ENCODE measurements around the gene PPP1R18. TPM values are rescaled to one million over a fixed set of nuclear protein-coding genes. Genes with fewer than 3 reads are reported as not detected.
"Not testable (repeated sequence)": the region's sequence is repeated elsewhere in the genome, so short reads cannot be mapped to it uniquely, and the experiment has no call there.

Gene PPP1R18, protein sequence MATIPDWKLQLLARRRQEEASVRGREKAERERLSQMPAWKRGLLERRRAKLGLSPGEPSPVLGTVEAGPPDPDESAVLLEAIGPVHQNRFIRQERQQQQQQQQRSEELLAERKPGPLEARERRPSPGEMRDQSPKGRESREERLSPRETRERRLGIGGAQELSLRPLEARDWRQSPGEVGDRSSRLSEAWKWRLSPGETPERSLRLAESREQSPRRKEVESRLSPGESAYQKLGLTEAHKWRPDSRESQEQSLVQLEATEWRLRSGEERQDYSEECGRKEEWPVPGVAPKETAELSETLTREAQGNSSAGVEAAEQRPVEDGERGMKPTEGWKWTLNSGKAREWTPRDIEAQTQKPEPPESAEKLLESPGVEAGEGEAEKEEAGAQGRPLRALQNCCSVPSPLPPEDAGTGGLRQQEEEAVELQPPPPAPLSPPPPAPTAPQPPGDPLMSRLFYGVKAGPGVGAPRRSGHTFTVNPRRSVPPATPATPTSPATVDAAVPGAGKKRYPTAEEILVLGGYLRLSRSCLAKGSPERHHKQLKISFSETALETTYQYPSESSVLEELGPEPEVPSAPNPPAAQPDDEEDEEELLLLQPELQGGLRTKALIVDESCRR
- total RNA-seq = 44.0 TPM

DNA sequence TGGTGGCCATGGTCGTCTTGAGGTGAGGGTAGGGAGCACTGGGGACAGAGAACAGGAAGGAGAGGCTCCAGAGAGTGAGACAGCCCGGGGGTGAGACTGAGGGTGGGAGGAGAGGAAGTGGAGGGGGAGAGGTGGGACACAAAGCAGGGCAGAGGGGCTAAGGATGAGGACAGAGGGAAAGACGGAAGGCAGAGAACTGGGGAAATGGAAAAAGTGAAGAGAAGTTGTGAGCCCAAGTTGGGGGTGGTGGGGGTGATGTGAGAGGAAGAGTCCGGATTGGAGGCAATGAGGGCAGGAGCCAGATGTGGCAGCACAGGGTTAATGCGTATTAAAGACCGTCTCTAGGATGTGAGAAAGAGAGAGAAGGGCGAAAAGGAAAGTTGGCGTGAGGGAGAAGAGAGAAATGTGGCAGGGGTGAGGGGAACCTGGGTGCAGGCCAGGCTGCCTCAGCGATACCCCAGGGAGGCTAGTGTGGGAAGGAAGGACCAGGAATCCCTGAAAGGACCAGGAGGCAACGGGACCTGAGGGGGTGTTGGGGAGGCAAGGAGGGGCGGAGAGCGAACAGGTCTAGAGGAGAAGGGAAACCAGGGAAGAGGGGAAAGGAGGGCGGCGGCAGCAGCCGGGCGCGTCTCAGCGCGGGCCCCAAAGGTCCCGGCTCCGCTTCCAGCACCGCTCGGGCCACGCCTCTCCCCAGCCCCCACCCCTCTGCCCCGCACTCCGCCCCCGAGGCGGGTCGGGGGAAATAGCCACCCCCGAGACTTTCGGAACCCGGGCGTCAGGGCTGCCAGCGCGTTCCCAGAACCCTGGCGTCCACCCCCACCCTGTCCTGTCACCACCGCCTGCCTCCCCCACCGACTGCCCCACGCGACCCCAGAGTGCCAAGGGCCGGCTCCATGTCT lies at the start of gene PPP1R18:
TSS of gene PPP1R18 (minus strand) at position 637 of the 899 bp plus-strand sequence. CDS start at position 10, 627 bp downstream.
- FAIRE-seq (no peak), DNase-seq (ENCODE audit: low spot score in 2 of 2) (peak; percentile 59 to 71)

DNA sequence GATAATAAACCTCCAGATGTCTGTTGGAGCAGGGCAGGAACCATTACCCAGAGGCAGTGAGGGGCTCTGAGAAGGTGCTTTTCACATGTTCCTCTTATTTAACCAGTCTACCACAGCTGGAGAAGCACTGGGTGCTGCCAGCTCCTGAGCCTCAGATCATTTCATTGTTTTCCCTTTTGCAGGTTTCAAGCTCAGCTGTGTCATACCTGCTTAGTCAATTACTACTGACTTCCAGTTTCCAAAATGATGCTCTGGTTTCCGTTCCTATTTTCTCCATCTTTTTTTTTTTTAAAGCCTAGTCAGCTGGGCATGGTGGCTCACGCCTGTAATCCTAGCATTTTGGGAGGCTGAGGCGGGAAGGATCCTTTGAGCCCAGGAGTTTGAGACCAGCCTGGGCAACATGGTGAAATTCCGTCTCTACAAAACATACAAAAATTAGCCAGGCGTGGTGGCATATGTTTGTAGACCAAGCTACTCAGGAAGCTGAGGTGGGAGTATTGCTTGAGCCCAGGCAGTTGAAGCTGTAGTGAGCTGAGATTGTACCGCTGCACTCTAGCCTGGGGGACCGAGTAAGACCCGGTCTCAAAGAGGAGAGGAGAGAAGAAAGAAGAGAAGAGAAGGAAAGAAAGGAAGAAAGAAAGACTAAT lies 49.3 kb upstream of the PPP1R18 start:
- FAIRE-seq = no peak
- DNase-seq (ENCODE audit: low spot score in 2 of 2) = no peak

DNA sequence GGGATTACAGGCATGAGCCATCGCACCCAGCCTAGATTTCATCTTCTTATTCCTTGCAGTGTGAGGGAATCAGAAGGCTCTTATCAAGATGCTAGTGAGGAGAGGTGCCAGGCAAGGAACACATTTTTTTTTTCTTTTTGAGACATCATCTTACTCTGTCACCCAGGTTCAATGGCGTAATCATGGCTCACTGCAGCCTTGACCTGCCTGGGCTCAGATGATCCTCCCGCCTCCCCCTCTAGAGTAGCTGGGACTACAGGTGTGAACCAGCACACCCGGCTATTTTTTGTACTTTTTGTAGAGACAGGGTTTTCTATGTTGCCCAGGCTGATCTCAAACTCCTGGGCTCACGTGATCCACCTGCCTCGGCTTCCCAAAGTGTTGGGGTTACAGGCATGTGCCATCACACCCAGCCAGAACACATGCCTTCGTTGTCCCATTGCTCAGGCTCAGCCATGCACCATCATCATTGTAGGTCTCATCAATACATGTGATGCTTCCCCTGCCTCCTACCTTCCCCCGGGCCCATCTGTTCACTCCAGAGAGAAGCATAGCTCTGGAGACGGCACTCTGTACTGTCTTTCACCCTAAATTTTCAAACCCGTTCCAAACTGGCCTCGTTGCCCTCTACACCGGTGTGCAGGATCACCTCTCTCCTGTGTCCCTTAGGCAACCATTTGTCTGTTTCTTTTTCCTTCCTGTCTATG lies 45.9 kb upstream of the PPP1R18 start:
- DNase-seq (ENCODE audit: low spot score in 2 of 2) = no peak
- no peak for FAIRE-seq

DNA sequence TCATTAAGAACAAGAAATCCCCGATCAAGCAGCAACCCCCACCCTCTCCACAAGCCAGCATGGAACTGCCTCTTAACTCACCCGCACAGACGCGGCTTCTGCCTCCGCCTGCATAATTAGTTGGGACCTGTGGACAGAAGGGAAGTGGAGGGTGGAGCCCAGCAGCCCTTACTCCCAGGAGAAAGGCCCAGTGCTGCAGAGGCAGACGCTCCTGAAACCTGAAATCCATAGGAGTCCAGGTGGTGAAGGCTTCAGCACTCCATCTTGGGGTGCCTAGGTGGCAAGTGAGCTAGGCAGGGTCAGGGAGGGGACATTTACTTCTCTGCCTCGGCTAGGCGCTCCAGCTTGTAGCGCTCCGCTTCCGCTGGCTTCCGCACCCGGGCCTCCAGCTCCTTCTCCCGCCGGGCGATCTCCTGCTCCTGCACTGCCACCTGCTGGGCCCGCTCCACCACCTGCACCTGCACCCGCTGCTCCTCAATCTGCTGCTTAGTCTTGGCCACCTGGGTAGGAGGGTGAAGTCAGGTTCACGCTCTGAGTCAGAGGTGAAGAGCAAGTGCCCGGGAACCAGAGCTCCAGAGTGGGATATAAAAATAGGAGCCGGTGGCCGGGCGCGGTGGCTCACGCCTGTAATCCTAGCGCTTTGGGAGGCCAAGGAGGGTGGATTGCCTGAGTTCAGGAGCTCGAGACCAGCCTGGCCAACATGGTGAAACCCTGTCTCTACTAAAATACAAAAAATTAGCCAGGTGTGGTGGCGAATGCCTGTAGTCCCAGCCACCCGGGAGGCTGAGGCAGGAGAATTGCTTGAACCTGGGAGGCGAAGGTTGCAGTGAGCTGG lies 44.4 kb upstream of the PPP1R18 start:
- peak in 1 of 2 donors; percentile 46 for DNase-seq (ENCODE audit: low spot score in 2 of 2)
- FAIRE-seq = no peak

DNA sequence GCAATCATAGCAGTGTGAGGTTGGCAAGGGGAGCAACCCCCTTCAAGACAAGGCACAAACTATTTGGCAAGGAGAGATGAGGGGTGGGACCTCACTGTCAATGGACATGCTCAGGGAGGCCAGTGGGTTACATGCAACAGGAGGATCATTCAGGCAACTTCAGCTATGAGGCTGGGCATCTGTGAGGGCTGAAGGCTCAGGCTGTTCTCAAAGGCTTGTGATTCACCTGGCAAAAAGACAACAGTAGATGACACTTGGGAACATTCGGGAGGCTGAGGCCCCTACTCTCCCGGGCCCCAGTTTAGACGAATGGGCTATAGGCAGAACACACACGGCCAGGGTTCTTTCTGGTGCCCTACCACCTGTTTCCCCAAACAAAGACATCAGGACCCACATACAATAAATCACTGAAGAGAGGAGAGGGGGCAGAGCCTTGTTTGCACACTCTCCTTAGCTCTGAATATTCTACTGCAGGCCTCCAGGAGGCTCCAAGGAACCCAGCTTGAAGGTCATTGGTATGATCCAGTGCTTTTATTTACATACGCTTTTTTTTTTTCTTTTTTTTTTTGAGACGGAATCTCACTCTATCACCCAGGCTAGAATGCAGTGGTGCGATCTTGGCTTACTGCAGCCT lies 41.6 kb upstream of the PPP1R18 start:
- FAIRE-seq = no peak
- no peak for DNase-seq (ENCODE audit: low spot score in 2 of 2)

DNA sequence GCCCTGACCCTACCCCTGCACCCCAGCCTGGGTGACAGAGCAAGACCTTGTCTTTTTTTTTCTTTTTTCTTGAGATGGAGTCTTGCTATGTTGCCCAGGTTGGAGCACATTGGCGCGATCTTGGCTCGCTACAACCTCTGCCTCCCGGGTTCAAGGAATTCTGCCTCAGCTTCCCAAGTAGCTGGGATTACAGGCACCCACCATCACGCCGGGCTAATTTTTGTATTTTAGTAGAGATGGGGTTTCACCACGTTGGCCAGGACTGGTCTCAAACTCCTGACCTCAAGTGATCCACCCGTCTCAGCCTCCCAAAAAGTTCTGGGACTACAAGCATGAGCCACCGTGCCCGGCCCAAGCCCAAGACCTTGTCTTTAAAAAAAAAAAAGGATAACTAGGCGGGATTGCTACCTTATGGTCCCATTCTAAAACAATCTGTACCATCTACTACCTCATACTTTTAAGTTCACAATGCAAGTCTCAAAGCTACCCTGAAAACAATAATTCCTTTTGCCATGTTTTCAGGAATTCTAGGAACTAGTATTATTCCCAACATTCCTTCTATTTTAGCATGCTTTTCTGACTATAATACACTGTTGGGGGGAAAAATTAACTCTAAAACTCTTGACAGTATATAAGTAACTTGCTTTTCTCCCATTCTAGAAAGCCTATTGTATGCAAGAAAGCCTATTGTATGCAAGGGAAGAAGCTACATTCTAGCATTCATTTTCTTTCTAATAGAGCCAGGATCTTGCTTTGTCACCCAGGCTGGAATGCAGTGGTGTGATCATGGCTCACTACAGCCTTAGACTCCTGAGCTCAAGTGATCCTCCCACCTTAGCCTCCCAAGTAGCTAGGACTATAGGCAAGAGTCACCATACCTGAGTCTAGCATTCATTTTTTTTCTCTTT lies 40.3 kb upstream of the PPP1R18 start:
- no peak for DNase-seq (ENCODE audit: low spot score in 2 of 2)
- FAIRE-seq = no peak

DNA sequence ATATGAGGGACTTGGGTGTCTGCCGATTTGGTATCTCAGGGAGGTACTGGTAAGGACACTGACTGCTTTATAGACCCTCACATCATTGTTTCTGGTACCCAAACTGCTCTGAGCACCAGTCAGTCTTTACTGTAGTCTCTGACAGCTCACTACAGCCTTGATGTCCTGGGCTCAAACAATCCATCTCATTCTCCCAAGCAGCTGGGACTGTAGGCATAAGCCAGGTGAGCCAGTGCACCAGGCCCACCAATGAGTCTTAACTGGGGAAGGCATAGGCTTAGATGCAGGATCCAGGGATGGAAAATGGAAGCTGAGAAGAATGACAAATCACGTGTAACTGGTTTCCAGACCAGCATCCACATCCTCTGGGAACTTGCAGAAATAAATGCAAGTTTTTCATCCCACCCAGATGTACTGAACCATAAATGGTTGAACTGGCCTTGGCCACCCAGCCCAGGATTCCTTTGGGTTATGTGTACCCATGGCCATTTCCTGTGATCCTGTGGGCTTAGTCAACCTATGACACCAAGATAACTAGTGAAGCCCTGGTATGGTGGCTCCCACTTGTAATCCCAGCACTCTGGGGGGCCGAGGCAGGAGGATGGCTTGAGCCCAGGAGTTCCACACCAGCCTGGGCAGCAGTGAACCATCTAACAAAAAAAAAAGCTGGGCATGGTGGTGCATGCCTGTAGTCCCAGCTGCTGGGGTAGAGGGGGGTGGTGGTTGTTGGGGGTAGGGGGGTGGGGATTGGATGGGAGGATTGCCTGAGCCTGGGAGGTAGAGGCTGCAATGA lies 39.5 kb upstream of the PPP1R18 start:
- no peak for FAIRE-seq
- DNase-seq (ENCODE audit: low spot score in 2 of 2) = no peak

DNA sequence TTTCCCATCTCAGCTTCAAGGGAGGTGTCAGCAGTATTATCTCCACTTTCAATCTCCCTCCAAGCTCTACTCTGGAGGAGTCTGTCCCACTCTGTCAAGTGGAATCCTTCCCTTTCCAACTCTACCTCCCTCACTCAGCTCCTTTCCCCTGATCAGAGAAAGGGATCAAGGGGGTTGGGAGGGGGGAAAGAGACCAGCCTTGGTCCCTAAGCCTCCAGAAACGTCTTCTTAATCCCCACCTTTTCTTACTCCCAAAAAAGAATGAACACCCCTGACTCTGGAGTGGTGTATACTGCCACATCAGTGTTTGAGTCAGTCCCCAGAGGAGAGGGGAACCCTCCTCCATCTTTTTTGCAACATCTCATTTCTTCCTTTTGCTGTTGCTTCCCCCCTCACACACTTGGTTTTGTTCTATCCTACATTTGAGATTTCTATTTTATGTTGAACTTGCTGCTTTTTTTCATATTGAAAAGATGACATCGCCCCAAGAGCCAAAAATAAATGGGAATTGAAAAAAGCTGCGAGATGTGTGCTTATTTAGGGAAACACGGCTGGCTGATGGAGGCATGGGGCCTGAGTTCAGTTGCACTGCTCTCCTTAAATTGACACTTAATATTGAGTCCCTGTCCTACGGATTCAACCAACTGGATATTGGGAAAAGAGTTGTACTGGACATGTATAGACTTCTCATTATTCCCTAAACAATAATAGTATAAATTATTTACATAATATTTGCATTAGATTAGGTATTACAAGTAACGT lies 38.6 kb upstream of the PPP1R18 start:
- FAIRE-seq = no peak

DNA sequence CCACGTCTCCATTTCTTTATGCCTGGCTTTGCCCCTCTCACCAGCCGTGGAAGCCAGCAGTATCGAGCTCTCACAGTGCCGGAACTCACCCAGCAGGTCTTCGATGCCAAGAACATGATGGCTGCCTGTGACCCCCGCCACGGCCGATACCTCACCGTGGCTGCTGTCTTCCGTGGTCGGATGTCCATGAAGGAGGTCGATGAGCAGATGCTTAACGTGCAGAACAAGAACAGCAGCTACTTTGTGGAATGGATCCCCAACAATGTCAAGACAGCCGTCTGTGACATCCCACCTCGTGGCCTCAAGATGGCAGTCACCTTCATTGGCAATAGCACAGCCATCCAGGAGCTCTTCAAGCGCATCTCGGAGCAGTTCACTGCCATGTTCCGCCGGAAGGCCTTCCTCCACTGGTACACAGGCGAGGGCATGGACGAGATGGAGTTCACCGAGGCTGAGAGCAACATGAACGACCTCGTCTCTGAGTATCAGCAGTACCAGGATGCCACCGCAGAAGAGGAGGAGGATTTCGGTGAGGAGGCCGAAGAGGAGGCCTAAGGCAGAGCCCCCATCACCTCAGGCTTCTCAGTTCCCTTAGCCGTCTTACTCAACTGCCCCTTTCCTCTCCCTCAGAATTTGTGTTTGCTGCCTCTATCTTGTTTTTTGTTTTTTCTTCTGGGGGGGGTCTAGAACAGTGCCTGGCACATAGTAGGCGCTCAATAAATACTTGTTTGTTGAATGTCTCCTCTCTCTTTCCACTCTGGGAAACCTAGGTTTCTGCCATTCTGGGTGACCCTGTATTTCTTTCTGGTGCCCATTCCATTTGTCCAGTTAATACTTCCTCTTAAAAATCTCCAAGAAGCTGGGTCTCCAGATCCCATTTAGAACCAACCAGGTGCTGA lies 37.6 kb upstream of the PPP1R18 start:
- FAIRE-seq; DNase-seq (ENCODE audit: low spot score in 2 of 2): not testable (repeated sequence)

More for the DNA sequence above, 38.6 kb upstream of the PPP1R18 start:
- no peak for DNase-seq (ENCODE audit: low spot score in 2 of 2)

DNA sequence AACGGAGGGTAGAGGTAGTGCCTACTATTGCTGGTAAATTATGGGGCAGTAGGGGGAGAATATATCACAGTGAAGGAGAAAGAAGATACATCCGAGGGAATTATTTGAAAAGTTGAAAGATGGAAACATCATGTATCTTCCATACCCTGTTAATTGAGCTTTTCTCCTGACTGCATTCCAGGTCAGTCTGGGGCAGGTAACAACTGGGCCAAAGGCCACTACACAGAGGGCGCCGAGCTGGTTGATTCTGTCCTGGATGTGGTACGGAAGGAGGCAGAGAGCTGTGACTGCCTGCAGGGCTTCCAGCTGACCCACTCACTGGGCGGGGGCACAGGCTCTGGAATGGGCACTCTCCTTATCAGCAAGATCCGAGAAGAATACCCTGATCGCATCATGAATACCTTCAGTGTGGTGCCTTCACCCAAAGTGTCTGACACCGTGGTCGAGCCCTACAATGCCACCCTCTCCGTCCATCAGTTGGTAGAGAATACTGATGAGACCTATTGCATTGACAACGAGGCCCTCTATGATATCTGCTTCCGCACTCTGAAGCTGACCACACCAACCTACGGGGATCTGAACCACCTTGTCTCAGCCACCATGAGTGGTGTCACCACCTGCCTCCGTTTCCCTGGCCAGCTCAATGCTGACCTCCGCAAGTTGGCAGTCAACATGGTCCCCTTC lies 36.9 kb upstream of the PPP1R18 start:
- not testable (repeated sequence) for DNase-seq (ENCODE audit: low spot score in 2 of 2); FAIRE-seq

DNA sequence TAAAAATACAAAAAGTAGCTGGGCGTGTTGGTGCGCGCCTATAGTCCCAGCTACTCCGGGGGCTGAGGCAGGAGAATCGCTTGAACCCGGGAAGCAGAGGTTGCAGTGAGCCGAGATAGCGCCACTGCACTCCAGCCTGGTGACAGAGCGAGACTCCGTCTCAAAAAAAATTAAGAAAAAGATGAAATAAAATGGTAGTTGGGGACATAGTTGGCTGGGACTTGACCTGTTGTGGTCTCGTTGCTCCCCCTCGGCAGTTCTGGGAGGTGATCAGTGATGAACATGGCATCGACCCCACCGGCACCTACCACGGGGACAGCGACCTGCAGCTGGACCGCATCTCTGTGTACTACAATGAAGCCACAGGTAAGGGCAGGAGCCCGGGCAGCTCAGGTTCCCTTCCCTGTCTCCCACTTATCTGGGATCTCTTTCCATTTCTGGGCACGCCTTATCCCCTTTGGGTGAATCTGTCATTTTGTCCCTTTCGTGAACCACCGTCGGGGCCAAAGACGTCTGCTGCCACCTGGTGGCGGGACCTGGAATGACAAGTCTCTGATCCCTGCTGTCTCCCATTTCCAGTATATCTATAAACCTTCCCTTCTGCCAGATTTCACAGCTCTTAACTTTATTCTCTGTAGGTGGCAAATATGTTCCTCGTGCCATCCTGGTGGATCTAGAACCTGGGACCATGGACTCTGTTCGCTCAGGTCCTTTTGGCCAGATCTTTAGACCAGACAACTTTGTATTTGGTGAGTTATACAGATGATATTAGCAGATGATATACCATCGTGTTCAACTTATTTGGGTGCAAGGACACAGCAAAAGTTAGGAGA lies 36.1 kb upstream of the PPP1R18 start:
- DNase-seq (ENCODE audit: low spot score in 2 of 2) (peak; percentile 64 to 66), FAIRE-seq (no peak)

DNA sequence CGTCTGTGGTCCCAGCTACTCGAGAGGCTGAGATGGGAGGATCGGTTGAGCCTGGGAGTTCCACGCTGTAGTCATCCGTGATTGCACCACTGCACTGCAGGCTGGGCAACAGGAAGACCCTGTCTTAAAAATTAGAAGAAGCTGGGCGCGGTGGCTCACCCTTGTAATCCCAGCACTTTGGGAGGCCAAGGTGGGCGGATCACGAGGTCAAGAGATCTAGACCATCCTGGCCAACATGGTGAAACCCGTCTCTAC lies 35.5 kb upstream of the PPP1R18 start:
- not testable (repeated sequence) for DNase-seq (ENCODE audit: low spot score in 2 of 2); FAIRE-seq

DNA sequence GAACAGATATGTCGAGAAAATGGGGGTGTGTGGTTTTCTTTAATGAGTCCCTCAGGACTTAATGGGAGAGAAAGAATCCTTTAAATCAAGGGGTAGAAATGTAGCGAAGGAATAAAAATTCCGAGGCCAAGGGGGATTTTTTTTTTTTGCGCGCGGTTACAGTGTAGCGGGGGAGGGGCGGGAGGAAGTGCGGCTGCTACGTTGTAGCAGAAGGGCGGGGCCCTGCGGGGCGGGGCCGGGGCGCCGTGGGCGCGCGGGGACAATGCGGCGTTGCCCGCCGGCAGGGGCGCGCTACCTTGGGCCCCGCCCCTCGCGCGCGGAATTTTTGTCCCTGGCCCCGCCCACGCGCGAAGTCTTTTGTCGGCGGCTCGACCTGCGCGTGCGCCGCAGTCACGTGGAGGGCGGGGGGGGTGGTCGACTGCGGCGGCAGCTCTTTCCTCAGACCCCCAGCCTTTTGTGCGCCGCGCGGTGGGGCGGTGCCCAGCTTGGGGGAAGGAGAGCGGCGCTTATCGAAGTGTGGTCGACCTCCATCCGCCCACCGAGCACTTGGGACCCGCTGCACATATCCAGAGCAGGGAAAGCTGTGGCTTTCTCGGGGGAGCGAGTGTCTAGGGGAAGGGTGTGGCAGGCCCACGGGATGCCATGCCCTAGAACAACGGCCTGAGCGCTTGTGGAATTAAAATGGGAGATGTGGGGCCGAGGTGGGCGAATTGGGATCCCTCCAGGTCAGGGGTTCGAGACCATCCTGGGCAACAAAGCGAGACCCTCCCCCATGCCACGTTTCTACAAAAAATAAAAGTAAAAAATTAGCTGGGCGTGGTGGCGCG lies 35.0 kb upstream of the PPP1R18 start:
- DNase-seq (ENCODE audit: low spot score in 2 of 2) = peak; percentile 84 to 90
- no peak for FAIRE-seq

All from frontal cortex (tissue), 4 donors.